PFSK-1 (cell line): ENCODE results near the gene C9orf152.

Experiments used
- FOXP2 ChIP-seq: optimal IDR thresholded peaks from 2 replicates; pipeline ENCODE3; 2011; ENCODE audit warnings: borderline replicate concordance, control low read depth, inconsistent platforms; ENCODE audit not compliant: insufficient read depth; ENCODE audit errors: extremely low read length, extremely low read depth
- POLR2AphosphoS5 ChIP-seq: IDR thresholded peaks from 2 replicates; pipeline ENCODE4 v1.6.1; 2012; ENCODE audit warnings: low read depth, mild to moderate bottlenecking, control low read depth, low read length, moderate library complexity
- SIN3A ChIP-seq: IDR thresholded peaks from 2 replicates; pipeline ENCODE4 v1.6.1; 2012; ENCODE audit warnings: mild to moderate bottlenecking, low read length, moderate library complexity, borderline replicate concordance; ENCODE audit not compliant: insufficient read depth
- TAF1 ChIP-seq: IDR thresholded peaks from 2 replicates; pipeline ENCODE4 v1.6.1; 2012; ENCODE audit warnings: low read length, control low read depth, borderline replicate concordance; ENCODE audit not compliant: insufficient read depth
- TF ChIP-seq, protein P1 (sequence below), 2 experiments: IDR thresholded peaks; 2 replicates each; pipeline versions ENCODE4 v1.6.1 to v1.8.0; 2011 to 2012; ENCODE audit warnings: low read depth in 2 of 2, low read length in 2 of 2, control low read depth in 1 of 2, inconsistent platforms in 1 of 2, mild to moderate bottlenecking in 1 of 2, moderate library complexity in 1 of 2; ENCODE audit not compliant: insufficient read depth in 1 of 2

Gene C9orf152

DNA sequence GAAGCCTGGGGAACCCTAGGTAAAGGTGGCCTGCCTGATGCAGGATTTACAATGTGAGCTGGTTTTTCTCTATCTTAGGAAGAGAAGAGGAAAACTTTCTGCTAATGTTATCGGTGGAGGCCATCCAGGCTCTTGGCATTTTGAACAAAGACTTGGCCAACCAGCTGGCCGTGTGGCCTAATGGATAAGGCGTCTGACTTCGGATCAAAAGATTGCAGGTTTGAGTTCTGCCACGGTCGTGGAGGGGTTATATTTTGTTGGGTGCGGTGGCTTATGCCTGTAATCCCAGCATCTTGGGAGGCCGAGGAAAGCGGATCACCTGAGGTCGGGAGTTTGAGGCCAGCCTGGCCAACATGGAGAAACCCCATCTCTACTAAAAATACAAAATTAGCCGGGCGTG is 9.6 kb downstream of the C9orf152 start:
- TF ChIP-seq POLR2AphosphoS5 (no peak), SIN3A (no peak), FOXP2 (no peak), TAF1 (no peak)
- TF ChIP-seq, protein P1, sequence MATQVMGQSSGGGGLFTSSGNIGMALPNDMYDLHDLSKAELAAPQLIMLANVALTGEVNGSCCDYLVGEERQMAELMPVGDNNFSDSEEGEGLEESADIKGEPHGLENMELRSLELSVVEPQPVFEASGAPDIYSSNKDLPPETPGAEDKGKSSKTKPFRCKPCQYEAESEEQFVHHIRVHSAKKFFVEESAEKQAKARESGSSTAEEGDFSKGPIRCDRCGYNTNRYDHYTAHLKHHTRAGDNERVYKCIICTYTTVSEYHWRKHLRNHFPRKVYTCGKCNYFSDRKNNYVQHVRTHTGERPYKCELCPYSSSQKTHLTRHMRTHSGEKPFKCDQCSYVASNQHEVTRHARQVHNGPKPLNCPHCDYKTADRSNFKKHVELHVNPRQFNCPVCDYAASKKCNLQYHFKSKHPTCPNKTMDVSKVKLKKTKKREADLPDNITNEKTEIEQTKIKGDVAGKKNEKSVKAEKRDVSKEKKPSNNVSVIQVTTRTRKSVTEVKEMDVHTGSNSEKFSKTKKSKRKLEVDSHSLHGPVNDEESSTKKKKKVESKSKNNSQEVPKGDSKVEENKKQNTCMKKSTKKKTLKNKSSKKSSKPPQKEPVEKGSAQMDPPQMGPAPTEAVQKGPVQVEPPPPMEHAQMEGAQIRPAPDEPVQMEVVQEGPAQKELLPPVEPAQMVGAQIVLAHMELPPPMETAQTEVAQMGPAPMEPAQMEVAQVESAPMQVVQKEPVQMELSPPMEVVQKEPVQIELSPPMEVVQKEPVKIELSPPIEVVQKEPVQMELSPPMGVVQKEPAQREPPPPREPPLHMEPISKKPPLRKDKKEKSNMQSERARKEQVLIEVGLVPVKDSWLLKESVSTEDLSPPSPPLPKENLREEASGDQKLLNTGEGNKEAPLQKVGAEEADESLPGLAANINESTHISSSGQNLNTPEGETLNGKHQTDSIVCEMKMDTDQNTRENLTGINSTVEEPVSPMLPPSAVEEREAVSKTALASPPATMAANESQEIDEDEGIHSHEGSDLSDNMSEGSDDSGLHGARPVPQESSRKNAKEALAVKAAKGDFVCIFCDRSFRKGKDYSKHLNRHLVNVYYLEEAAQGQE (IDR thresholded peaks at IDR 0.05; ENCODE audit: insufficient read depth in 1 of 2, low read depth in 2 of 2, low read length in 2 of 2) = no peak

DNA sequence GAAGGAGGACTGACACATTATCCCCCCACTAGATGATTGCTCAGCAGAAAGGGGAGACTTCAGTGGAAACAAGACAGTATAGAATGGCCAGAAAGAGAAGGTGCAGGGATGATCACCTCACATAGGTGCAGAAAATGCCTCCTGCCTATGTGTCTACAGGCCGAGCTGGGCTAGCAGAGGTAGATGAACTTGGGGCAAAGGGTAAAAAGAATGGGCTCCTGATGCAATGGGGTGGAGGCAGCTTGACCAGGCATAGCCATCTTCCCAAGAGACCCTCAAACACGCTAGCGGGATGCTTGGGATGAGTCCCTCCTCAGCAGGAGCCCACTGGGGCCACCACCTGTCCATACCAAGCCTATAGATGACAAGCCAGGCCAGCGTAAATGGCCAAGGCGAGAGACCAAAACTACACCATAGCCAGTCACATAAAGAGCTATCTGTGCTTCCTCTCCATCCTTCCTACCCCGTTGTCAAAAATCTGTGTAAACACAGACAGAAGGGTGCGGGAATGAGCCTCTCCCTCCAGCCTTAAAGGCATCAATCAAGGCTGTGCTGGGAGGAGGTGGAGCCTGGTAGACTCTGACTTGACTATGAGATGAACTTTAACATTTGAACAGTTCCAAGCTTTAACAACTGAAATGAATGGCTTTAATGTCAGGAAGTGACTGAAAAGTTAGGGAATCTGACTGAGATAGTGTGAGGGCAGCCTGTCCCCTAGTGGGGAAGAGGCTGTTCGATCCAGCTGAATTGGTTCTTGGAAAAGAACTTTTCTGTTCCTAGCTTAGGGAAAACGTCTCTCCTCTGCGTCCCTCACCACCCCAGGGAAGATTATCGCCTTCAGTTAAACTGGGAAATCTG is 10.4 kb downstream of the C9orf152 start:
- TF ChIP-seq, protein P1 (IDR thresholded peaks at IDR 0.05; ENCODE audit: insufficient read depth in 1 of 2, low read depth in 2 of 2, low read length in 2 of 2) = no peak
- no peak for TF ChIP-seq SIN3A
- TF ChIP-seq TAF1 = no peak
- TF ChIP-seq POLR2AphosphoS5 = no peak
- TF ChIP-seq FOXP2 = no peak

- TF ChIP-seq TAF1 (no peak), SIN3A (no peak), FOXP2 (no peak)
Observed at GRCh38 chr9:110192531-110193261, 15.3 kb downstream of the C9orf152 start.

GRCh38 chr9:110191615-110192014 is 16.3 kb downstream of the C9orf152 start:
- TF ChIP-seq POLR2AphosphoS5 (no peak), SIN3A (no peak)
- TF ChIP-seq, protein P1 (IDR thresholded peaks at IDR 0.05; ENCODE audit: insufficient read depth in 1 of 2, low read depth in 2 of 2, low read length in 2 of 2) = no peak

GRCh38 chr9:110189559-110190320 is 18.2 kb downstream of the C9orf152 start:
- TF ChIP-seq TAF1 = no peak
- no peak for TF ChIP-seq POLR2AphosphoS5
- no peak for TF ChIP-seq FOXP2
- no peak for TF ChIP-seq SIN3A
- TF ChIP-seq, protein P1 (IDR thresholded peaks at IDR 0.05; ENCODE audit: insufficient read depth in 1 of 2, low read depth in 2 of 2, low read length in 2 of 2) = no peak
